Retinal pigment epithelial cell (primary cell): ENCODE measurements around the gene SLC22A14.
"Not testable (repeated sequence)": the region's sequence is repeated elsewhere in the genome, so short reads cannot be mapped to it uniquely, and the experiment has no call there.

Source experiments
- DNase-seq: peaks from one replicate; pipeline ENCODE4 v3.0.0-alpha.2; 2010; ENCODE audit warnings: low read depth
- H3K4me3 ChIP-seq: 2 replicates; pipeline ENCODE4 v1.5.1; 2011; ENCODE audit warnings: mild to moderate bottlenecking, low read length, control low read depth, moderate library complexity
- TF ChIP-seq, protein P1 (sequence below): conservative IDR thresholded peaks from 2 replicates; pipeline ENCODE4 v1.5.1; 2011; ENCODE audit warnings: low read depth, low read length, control low read depth, inconsistent platforms

Gene SLC22A14, protein sequence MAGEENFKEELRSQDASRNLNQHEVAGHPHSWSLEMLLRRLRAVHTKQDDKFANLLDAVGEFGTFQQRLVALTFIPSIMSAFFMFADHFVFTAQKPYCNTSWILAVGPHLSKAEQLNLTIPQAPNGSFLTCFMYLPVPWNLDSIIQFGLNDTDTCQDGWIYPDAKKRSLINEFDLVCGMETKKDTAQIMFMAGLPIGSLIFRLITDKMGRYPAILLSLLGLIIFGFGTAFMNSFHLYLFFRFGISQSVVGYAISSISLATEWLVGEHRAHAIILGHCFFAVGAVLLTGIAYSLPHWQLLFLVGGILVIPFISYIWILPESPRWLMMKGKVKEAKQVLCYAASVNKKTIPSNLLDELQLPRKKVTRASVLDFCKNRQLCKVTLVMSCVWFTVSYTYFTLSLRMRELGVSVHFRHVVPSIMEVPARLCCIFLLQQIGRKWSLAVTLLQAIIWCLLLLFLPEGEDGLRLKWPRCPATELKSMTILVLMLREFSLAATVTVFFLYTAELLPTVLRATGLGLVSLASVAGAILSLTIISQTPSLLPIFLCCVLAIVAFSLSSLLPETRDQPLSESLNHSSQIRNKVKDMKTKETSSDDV

GRCh38 chr3:38281895-38282686, at the start of gene SLC22A14:
SLC22A14 (plus strand) TSS chr3:38282294; CDS start chr3:38306027, 23,733 bp downstream.
- H3K4me3 ChIP-seq = no peak within 1 kb of the TSS
- TF ChIP-seq, protein P1, sequence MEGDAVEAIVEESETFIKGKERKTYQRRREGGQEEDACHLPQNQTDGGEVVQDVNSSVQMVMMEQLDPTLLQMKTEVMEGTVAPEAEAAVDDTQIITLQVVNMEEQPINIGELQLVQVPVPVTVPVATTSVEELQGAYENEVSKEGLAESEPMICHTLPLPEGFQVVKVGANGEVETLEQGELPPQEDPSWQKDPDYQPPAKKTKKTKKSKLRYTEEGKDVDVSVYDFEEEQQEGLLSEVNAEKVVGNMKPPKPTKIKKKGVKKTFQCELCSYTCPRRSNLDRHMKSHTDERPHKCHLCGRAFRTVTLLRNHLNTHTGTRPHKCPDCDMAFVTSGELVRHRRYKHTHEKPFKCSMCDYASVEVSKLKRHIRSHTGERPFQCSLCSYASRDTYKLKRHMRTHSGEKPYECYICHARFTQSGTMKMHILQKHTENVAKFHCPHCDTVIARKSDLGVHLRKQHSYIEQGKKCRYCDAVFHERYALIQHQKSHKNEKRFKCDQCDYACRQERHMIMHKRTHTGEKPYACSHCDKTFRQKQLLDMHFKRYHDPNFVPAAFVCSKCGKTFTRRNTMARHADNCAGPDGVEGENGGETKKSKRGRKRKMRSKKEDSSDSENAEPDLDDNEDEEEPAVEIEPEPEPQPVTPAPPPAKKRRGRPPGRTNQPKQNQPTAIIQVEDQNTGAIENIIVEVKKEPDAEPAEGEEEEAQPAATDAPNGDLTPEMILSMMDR = peak; percentile 35
- no peak for DNase-seq

- TF ChIP-seq, protein P1 = no peak
- DNase-seq = no peak
Observed at GRCh38 chr3:38232701-38233100, 49.4 kb upstream of the SLC22A14 start.

DNA sequence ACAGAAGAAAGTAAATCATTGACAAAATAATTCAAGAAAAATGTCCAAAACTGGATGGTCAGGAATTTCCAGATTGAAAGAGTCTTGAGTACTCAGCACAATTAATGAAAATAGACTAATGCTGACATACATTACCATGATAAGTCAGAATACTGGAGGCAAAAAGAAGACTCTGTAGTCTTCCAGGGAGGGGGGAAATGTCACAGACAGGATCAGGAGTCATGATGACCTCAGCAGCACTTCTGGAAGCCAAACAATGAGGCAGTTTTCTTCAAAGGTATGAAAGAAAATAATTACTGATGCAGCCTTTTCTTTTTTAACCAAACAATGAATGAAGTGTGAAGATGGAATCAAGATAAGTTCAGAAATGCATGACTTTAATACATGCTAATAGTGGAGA, 46.6 kb upstream of the SLC22A14 start:
- DNase-seq = no peak
- TF ChIP-seq, protein P1 = no peak
- no peak overlapping the region for H3K4me3 ChIP-seq

More at GRCh38 chr3:38232701-38233100, 49.4 kb upstream of the SLC22A14 start:
- H3K4me3 ChIP-seq = no peak overlapping the region

DNA sequence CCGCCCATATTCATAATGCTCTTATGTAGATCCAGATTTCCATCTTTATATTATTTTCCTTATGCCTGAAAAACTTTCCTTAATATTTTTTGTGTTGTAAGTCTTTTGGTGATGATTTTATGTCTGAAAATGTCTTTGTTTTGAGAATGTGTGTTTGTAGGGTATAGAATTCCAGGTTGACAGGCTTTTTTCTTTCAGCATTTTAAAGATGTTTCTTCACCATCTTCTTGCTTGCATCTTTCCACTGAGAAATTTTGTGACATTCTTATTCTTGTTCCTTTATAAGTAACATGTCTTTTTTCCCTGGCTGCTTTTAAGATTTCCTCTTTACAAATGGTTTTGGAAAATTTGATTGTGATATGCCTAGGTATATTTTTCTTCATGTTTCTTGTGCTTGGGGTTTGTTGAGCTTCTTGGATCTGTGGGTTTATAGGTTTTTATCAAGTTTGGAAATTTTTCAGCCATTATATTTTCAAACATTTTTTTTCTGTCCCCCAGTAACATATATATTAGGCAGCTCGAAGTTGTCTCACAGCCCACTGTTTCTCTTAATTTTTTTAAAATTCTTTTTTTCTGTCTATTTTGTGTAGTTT, 43.6 kb upstream of the SLC22A14 start:
- TF ChIP-seq, protein P1 = no peak
- no peak overlapping the region for H3K4me3 ChIP-seq
- DNase-seq = no peak

DNA sequence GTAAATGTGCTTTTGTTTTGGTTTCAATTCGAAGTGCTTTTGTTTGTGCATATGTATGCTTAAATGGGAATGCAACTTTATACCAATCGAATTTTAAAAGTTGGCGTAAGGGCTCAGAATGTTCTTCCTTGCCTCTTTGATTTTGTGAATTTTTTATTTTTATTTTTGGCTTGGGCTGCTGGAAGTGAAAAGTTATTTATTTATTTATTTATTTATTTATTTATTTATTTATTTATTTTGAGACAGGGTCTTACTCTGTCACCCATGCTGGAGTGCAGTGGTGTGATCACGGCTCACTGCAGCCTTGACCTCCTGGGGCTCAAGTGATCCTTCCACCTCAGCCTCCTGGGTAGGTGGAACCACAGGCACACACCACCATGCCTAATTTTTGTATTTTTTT, 39.3 kb upstream of the SLC22A14 start:
- not testable (repeated sequence) for H3K4me3 ChIP-seq, DNase-seq

- H3K4me3 ChIP-seq = no peak overlapping the region
- TF ChIP-seq, protein P1 = no peak
- no peak for DNase-seq
Observed at GRCh38 chr3:38245930-38246329, 36.2 kb upstream of the SLC22A14 start.

DNA sequence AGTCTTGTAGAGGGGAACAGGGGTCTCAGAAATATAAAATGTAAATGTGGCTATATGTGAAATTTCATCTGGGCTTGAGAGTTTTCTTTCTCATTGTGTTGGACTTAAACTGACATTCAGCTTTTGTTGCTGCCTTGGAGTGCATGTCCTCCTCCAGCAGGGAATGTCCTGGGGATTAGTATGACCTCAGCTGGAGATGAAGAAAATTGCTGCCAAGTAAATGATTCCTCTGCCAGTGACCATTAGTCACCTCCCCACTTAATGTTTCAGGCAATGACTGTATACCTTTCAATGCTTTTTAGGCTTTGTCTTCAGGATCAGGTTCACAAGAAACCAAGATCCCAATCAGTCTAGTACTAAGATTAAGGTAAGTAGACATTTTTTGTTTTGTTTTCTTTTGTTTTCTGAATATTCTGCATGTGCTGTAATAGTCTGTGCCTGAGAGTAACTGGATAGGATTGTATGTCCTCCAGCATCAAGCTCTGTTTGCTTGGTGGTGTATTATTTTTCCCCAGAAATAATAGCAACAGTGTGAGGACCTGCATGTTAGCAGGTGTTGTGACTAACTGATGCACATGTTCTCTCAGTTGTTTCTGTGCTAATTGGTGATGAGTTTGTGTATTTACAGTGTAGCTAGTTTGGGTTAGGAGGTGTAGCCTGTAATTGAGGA, 34.6 kb upstream of the SLC22A14 start:
- TF ChIP-seq, protein P1 = peak; percentile 42
- no peak overlapping the region for H3K4me3 ChIP-seq
- DNase-seq = peak; percentile 82
